Suppressor macrophage (primary cell): Measurements from ENCODE around the gene NCAPH2.

Source experiments
- DNase-seq, 4 experiments: peaks; one replicate each; pipeline ENCODE4 v3.0.0-alpha.2; 2020 to 2022

NCAPH2 gene

GRCh38 chr22:50490531-50491308, 17.3 kb upstream of the NCAPH2 start:
- peak; percentile 81 to 91 (median 89) for DNase-seq

DNA sequence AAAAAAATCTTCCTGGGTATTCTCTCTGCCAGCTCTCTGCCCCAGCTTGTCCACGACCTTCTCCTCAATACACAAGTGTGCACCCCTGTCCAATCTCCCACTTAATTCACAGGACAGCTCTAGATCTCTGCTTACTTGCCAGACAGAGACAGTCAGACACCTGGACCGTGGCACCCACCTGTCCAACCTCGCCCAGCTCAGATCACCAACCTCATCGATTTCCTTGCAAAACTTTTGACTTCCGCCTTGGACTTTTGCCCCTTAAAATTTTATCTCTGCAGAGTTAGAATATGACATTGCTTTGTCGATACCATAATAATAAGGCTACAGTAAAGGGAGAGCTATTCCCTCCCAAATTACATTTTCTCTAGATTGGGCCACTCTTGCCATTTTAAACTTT, 10.9 kb upstream of the NCAPH2 start:
- no peak for DNase-seq

- DNase-seq, result peak; percentile 77 to 89 (median 85)
Observed at GRCh38 chr22:50498322-50498890, 9.6 kb upstream of the NCAPH2 start.

- DNase-seq, result no peak
Observed at GRCh38 chr22:50500452-50500851, 7.6 kb upstream of the NCAPH2 start.

DNA sequence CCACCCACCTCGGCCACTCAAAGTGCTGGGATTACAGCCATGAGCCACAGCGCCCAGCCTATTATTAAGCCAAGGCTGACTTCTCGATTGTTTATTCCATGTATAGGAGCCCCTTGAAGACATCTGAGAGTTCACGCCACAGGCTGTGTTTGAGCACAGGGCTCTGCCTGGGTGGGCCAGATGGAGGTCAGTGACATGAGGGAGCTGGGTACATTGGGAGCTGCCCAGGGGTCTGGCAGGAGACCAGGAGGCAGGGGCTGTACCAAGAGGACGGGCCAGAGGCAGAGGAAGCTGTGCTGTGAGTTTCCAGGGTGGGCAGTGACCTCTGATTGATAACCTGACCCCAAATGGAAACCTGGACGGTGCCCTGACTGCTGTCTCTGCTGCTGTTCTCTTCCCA, 5.9 kb upstream of the NCAPH2 start:
- no peak for DNase-seq

DNA sequence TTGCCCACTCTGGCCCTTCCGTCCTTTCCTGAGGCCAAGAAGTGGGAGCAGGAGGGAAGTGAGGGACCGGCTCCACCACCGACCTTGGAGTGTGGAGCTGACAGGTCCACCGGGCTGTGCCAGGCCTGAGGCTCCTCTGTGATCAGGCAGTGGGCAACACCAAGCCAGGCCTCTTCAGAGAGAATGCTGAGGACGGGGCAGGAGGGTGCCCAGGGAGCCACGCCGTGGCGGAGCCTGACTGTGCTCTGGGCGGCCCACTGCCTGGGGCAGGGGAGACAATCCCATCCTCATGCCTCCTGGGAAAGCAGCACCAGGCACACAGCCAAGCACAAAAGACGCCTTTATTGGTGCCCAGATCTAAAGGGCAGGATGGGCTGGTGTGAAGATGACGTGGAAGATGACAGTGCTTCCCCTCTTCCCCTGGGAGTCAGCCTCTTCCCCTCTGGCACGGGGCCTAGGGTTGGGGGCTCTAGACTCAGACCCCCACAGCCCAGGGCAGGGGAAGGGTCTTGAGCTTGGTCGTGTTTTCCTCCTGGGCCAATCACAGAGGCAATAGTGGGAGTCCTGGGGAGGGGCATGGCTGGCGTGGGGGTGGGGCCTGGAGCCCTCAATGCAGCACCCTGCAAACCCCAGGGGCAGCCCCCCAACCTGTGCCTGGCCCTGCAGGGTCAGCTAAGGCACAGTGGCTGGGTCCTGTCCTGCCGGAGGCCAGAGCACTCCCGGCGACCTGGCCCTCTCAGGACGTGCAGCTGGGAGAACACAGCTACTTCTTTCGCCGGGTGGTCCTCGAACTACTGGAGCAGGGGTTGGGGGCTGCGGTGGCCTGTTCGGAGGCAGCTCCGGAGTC, 5.2 kb upstream of the NCAPH2 start:
- DNase-seq, result no peak

- no peak for DNase-seq
Observed at GRCh38 chr22:50503475-50504145, 4.4 kb upstream of the NCAPH2 start.

- DNase-seq, result no peak
Observed at GRCh38 chr22:50504369-50505211, 3.4 kb upstream of the NCAPH2 start.

DNA sequence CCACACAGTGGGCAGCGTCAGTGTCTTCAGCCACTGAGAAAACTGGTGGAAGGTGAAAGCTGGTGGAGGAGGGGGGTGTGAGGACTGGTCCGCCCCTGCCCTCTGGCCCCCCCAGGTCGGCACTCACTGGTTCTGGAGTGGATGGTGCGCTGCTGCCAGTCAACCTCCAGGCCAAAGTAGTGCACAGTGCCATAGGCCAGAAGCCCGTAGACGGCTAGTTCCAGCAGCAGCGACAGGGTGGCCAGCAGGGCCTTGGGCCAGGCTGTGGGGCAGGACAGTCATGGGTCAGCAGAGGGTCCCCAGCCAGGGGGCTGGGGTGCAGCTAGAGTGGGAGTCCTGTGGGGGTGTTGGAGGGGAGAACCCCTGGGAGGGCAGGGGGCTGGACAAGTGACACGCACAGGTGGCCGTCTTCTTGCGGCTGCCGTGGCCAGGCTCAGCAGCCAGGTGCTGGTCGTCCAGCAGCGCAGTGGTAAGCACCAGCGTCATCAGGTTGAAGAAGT, 2.7 kb upstream of the NCAPH2 start:
- DNase-seq, result no peak

- no peak for DNase-seq
Observed at GRCh38 chr22:50505776-50506610, 2.0 kb upstream of the NCAPH2 start.

DNA sequence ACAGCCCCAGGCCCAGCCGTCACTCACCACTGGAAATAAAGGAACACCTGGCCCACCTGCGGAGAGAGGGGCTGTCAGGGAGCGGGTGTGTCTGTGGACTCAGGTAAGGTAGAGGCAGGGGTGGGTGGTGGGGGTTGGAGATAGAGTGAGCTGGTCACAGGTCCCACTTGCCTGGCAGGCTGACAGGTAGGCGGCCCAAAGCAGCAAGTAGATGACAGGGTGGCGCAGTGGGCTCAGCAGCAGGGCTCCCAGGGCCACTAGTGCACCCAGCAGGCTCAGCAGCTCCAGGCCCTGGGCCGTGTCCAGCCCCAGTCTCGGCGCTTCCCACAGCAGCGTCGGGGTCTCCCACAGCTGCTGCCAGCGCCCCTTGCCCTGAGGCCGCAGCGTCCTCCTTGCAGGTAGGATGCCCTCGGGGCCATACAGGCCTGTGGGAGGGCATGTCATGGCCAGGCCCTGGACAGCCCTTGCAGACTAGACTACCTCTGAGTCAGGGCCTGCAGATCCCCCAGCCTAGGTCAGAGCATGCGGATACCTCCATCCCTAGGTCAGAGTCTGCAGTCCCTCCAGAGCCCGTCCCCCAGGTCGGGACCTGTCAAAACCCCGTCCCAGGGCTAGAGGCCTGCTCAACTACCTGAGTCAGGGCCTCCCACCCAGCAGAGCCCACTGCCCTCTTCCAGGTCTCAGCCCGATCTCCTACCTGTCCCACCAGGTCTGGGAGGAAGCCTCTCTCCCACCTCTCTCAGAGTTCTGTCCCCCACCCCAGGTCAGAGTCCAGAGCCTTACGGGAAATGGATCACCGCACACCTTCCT, 1.2 kb upstream of the NCAPH2 start:
- DNase-seq, result no peak

GRCh38 chr22:50507421-50507990, 518 bp upstream of the NCAPH2 start, which contains the start of gene LMF2:
TSS of gene LMF2 (minus strand) at chr22:50507702. CDS start at chr22:50507675, 27 bp downstream.
- peak in 1 of 4 experiments; percentile 91 for DNase-seq

DNA sequence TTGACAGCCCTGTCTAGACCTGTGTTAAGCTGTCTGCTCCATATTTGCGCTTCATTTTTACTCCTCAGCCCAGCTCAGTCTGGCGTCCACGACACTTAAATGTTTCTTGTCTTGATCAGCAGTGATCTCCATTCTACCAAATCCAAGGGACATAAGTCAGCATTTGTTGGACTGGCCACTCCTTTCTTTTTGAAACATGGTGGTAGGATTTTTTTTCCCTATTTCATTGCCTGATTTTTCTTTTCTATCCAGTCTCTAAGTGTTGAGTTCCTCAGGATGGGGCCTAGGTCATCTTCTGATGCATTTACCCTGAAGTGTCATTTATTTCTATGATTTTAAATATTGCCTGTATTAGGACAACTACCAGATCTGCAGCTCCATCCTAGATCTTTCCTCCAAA, 873 bp downstream of the NCAPH2 start:
- no peak for DNase-seq

DNA sequence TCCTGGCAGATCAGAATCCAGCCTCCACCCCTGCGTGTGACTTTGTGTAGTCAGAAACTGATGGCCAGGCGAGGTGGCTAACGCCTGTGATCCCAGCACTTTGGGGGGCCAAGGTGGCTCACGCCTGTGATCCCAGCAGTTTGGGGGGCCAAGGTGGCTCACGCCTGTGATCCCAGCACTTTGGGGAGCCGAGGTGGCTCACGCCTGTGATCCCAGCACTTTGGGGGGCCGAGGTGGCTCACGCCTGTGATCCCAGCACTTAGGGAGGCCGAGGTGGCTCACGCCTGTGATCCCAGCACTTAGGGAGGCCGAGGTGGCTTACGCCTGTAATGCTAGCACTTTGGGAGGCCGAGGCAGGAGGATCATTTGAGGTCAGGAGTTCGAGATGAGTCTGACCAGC, 5.2 kb downstream of the NCAPH2 start:
- DNase-seq, result no peak

DNA sequence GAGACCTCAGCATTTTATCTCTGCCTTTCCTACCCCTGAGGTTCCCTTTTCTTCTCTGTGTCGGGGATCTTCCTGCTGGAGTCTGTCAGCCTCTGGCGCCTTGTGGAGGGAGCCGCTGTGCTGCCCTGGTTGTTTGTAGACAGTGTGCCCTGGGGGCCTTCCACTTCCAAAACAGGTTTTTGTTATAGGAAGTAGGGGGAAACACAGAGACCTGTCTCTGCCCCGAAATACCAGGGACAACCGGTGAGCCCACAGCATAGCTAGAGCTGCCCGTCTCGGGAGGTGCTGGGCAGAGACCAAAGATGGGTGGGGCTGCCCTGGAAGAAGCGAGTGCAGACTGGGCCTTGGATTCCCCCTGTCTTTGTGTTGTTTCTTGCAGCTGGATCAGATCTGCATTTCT, 8.0 kb downstream of the NCAPH2 start:
- no peak for DNase-seq

DNA sequence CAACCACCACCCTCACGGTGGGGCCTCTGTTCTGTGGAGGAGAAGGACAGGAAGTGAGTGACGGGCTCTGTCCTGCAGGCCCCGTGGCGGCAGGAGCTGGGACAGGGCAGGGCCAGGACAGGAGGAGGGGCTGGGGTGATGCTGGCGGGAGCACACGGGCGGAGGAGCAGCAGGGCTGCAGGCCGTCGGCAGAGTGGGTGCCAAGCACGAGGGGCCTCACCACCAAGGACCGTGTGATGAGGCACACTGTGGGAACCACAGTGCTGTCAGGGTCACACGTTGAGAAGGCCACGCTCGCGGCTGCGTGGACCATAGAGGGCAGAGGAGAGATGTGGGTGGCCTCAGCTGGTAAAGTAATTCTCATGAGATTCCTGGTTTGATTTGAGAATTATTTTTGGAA, 8.9 kb downstream of the NCAPH2 start:
- DNase-seq, result no peak

- no peak for DNase-seq
Observed at GRCh38 chr22:50517495-50518260, 9.7 kb downstream of the NCAPH2 start.

DNA sequence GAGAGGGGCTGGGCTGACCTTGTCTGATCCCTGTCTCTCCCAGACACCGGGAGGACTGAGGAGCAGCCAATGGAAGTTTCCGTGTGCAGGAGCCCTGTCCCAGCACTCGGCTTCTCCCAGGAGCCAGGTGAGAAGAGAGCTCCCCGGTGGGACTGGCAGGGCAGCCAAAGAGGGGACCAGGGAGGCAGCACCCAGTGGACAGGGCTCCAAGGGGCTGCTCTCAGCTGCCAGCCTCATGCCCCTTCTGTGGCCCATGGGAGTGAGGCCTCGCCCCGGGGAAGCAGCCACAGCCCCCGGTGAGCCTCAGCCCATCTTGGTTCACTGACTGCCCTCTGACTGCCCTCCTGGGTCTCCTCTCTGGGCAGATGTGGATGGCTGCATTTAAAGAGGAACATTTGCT, 10.6 kb downstream of the NCAPH2 start:
- DNase-seq, result no peak

- DNase-seq, result no peak
Observed at GRCh38 chr22:50519151-50519550, 11.1 kb downstream of the NCAPH2 start.
